Measurements from ENCODE around the gene SULT1C4.
"Not testable (repeated sequence)": the region's sequence is repeated elsewhere in the genome, so short reads cannot be mapped to it uniquely, and the experiment has no call there.

Gene SULT1C4

DNA sequence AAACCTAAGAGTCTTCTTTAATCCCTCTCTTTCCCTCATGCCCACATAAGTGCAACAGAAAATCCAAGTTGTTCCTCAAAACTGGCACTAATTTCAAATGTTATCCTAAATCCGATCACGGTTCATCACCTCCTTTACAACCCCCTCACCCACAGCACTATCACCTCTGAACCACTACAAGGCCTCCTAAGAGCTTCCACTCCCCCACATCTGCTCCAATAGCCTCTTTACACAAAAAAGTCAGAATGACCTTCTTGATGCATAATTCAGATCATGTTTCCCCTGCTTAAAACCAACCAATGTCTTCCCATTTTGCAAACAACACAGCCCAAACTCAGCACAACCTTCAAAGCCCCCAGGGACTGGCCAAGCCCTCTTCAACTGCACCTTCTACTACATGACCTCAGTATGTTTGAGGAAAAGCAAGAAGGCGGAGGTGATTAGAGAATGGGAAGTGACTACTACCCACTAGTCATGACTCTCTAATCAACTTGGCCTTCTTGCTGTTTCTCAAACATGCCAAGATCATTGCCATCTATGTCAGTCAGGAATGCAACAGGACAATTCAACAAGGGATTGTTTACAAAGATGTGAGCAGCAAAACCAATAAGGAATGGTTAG lies 36.6 kb downstream of the SULT1C4 start:
- no peak for DNase-seq

DNA sequence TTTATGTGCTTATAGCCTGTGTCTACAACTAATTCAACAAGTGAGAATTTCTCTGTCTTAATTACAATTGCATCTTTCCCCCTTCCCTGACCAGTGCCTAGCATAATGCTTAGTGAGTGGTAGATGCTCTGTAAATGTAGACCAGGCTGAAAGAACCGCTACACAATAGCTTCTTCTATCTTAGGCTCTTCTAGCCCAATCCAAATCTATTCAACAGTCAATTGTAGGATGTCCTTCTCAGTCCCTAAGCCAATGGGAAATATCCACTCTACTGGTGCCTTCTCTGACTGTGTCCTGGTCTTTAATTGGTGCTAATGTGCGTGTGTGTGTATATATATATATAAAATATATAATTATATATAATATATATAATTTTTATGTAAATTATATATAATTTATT lies 37.2 kb downstream of the SULT1C4 start:
- no peak for DNase-seq

DNA sequence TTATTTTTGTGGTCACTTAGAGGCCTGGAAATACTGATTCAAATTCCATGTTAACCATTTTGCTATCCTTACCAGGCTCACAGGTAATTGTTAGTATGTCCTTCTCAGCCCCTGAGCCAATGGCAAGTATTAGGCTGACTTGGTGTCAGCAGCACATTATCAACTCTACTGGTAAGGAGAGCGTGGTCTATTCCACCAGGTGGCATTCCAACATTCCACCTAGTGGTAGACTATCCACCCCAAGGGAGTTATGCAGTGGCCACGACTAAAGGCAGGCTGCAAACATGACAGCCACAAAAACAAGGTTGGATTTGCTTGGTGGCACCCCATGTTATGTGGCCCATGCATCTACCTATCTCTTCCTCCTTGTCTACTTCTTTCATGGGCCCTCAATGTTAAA lies 39.5 kb downstream of the SULT1C4 start:
- DNase-seq, result no peak

DNA sequence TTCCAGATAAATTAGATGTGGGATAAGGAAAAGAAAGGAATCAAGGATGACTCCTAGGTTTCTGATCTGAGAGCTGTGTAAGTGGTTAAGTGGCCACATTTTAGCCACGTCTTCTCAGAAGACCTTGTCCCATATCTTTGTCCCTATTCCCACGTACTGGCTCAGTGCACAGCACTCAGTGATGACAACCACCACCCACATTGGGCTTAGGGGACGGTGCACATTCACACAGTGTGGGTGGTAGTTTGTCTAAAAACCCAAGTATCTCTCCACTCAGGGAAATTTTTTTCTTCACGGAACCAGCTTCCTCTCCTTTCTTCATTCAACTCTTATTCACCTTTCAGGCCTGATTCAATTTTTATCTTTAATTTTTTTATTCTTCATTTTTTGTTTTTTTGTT lies 40.7 kb downstream of the SULT1C4 start:
- no peak for DNase-seq

DNA sequence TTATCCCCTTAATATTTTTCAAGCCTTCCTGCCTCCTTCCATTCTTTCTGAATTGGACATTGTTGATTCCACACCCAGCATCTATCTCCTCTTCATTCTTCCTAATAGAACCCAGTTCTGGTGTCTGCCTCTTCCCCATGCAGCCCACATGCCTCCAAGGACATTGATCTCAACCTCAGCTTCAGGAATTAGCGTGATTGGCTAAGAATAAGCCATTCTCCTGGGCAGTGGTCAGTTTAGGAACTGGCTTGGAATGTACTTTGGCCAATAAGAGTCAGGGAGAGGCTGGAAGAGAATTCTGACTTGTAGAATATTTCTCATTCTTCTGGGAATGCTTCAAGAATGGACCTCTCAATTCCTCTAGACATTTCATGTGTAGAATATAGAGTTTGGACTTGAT lies 45.3 kb downstream of the SULT1C4 start:
- DNase-seq, result no peak

DNA sequence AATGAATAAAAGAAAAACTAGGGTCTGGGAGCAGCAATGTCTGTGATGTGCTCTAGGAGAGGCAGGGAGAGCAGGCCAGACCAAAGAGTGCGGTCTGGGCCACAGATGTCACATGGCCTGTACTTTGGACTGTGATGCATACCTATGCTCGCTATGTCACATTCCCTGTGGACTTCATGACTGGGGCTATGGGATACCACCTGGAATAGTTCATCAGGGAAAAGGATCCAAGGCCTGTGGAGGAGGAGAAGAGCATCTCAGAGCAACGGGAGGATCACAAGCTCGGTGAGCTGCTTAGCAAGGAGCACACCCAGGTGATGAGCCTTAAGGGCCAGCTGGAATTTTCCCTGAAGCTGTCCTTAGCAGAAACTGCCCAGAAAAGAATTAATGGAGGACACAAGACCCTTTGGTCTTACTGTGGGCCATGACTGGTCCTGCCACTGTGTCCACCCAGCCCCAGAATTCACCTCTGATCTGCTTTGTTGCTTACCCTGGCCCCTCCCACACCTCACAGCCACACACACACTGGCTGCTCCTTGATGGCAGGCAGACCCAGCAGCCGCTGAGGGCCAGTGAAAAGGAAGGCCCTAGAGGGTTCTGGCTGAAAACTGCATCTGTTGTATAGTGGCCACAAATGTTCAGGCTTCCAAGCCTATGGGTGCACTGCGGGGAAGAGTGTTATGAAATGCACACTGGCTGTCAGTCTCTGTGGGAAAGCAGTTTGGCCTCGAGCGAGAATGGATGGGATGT lies 45.9 kb downstream of the SULT1C4 start:
- DNase-seq, result no peak

DNA sequence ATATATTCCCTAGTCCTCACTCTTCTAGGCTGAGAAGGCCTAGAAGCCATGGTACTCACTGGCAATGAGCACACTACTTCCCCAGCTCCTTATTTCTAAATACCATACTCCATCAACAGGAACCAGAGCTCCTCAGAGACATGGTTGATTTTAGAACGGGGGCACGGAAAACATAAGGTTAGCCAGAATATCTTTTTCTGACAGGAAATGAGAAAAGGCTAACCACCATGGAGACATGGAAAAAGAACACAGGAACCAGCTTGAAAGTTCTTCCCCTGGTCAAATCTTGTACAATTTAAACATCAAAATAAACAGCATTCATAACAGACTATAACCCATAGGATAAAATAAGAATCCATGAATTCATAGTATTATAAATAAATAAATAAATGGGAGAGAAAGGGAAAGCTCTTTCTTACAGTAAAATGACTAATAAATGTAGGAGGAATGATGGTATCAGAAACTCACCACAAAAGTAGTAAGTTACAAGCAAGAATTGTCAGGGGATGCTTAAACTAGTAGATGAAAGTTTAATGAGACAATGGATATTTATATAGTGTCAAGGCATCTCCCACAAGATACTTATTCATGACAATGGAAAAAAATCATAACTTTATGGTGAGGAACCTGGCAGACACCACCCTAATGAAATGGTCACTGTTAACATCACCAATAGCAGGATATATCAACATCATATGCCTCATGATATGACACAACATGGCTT lies 50.7 kb downstream of the SULT1C4 start:
- no peak for DNase-seq

DNA sequence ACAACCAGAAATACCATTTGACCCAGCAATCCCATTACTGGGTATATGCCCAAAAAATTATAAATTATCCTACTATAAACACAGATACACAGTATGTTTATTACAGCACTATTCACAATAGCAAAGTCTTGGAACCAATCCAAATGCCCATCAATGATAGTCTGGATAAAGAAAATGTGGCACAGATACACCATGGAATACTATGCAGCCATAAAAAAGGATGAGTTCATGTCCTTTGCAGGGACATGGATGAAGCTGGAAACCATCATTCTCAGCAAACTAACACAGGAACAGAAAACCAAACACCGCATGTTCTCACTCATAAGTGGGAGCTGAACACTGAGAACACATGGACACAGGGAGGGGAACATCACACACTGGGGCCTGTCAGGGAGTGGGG lies 57.8 kb downstream of the SULT1C4 start:
- not testable (repeated sequence) for DNase-seq

DNA sequence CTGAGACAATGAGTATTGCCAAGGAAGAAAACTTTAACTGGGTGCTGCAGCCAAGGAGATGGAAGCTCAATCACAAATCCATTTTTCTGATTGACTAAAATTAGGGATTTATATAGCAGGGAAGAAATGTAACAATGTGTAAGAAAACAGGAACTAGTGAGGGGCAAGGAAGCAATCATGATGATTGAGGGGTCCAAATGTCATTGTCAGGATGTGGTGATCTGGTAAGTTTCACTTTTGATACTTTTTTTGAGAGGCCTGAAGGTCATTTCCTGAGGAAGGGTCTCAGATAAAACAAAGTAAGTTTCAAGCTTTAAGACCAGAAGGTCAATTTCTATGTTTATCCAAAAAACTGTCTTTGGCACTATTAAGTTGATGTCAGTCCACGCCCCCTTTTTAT lies 59.2 kb downstream of the SULT1C4 start:
- DNase-seq, result no peak
